Neural cell (in vitro differentiated cells): ENCODE results near the gene THBD. TPM values are rescaled to one million over a fixed set of nuclear protein-coding genes. Genes with fewer than 3 reads are reported as not detected.

Experiments
- H2AFZ ChIP-seq: fragments of 200-600, 300-800 bp; sonication (generic), shearing (Covaris generic); 2 replicates; pipeline ENCODE4 v1.6.0; 2014; ENCODE audit warnings: low read depth, mild to moderate bottlenecking, antibody characterized with exemption, low read length, moderate library complexity
- H3F3A ChIP-seq: fragments of 200-600 bp; shearing (Covaris generic); 2 replicates; pipeline ENCODE4 v1.6.1; 2016; ENCODE audit warnings: mild to moderate bottlenecking, moderate library complexity, mixed read lengths, antibody characterized with exemption, low read length; ENCODE audit not compliant: insufficient read depth, poor library complexity, severe bottlenecking
- H3K27ac ChIP-seq: fragments of 200-600, 300-800 bp; sonication (generic), shearing (Covaris generic); 2 replicates; pipeline ENCODE4 v1.5.1; 2014; ENCODE audit warnings: mild to moderate bottlenecking, low read length, moderate library complexity
- H3K27me3 ChIP-seq: fragments of 300-800, 200-600 bp; sonication (generic), shearing (Covaris generic); 2 replicates; pipeline ENCODE4 v1.6.0; 2014; ENCODE audit warnings: mild to moderate bottlenecking, low read depth, low read length, moderate library complexity; ENCODE audit not compliant: insufficient read depth
- H3K36me3 ChIP-seq: fragments of 300-800, 200-600 bp; sonication (generic), shearing (Covaris generic); 2 replicates; pipeline ENCODE4 v1.5.1; 2014; ENCODE audit warnings: mild to moderate bottlenecking, antibody characterized with exemption, low read length, moderate library complexity; ENCODE audit not compliant: insufficient read depth
- H3K4me2 ChIP-seq: fragments of 300-800, 200-600 bp; sonication (generic), shearing (Covaris generic); 2 replicates; pipeline ENCODE4 v1.6.0; 2014; ENCODE audit warnings: mild to moderate bottlenecking, low read length
- H3K4me3 ChIP-seq: fragments of 300-800, 200-600 bp; sonication (generic), shearing (Covaris generic); 2 replicates; pipeline ENCODE4 v1.5.1; 2014; ENCODE audit warnings: mild to moderate bottlenecking, low read length, moderate library complexity
- H3K79me2 ChIP-seq: fragments of 200-600 bp; shearing (Covaris generic); replicated peaks from 2 replicates; pipeline ENCODE4 v1.6.0; 2014; ENCODE audit warnings: mild to moderate bottlenecking, low read length, moderate library complexity; ENCODE audit not compliant: insufficient read depth
- H3K9ac ChIP-seq: fragments of 300-800, 200-600 bp; sonication (generic), shearing (Covaris generic); 2 replicates; pipeline ENCODE4 v1.6.1; 2016; ENCODE audit warnings: mild to moderate bottlenecking, low read length, mixed read lengths
- H3K9me2 ChIP-seq: fragments of 200-600 bp; shearing (Covaris generic); 2 replicates; pipeline ENCODE4 v1.6.1; 2016; ENCODE audit warnings: mild to moderate bottlenecking, low read length, mixed read lengths; ENCODE audit not compliant: insufficient read depth
- H3K9me3 ChIP-seq: fragments of 200-600, 300-800 bp; sonication (generic), shearing (Covaris generic); 2 replicates; pipeline ENCODE4 v1.6.1; 2016; ENCODE audit warnings: mild to moderate bottlenecking, mixed run types, low read length, moderate library complexity, mixed read lengths
- H4K20me1 ChIP-seq: fragments of 200-600 bp; shearing (Covaris generic); 2 replicates; pipeline ENCODE4 v1.6.1; 2016; ENCODE audit warnings: mild to moderate bottlenecking, mixed run types; ENCODE audit not compliant: insufficient read depth
- CTCF ChIP-seq: fragments of 450-650 bp; IDR thresholded peaks from 2 replicates; pipeline ENCODE4 v1.5.1; 2014; ENCODE audit warnings: antibody characterized with exemption, mild to moderate bottlenecking, moderate library complexity; ENCODE audit not compliant: poor library complexity, severe bottlenecking
- EP300 ChIP-seq: fragments of 450-650 bp; conservative IDR thresholded peaks from 2 replicates; pipeline ENCODE4 v1.6.1; 2014; ENCODE audit warnings: antibody characterized with exemption, mild to moderate bottlenecking, moderate library complexity; ENCODE audit not compliant: poor library complexity, severe bottlenecking
- EZH2 ChIP-seq: fragments of 200-600, 300-800 bp; shearing (Covaris generic), sonication (generic); IDR thresholded peaks from 2 replicates; pipeline ENCODE4 v1.6.1; 2014; ENCODE audit warnings: antibody characterized with exemption, low read length, borderline replicate concordance, mild to moderate bottlenecking; ENCODE audit not compliant: insufficient read depth, poor library complexity, severe bottlenecking
- MXI1 ChIP-seq: fragments of 450-650 bp; conservative IDR thresholded peaks from 2 replicates; pipeline ENCODE4 v1.6.1; 2014; ENCODE audit warnings: antibody characterized with exemption, mild to moderate bottlenecking; ENCODE audit not compliant: poor library complexity, severe bottlenecking
- POLR2AphosphoS5 ChIP-seq: IDR thresholded peaks from 2 replicates; pipeline ENCODE4 v1.6.1; 2012
- RAD21 ChIP-seq: fragments of 450-650 bp; conservative IDR thresholded peaks from 2 replicates; pipeline ENCODE4 v1.6.1; 2014; ENCODE audit warnings: antibody characterized with exemption, mild to moderate bottlenecking, moderate library complexity
- REST ChIP-seq: IDR thresholded peaks from 2 replicates; pipeline ENCODE4 v1.6.1; 2012; ENCODE audit warnings: borderline replicate concordance
- SMC3 ChIP-seq: fragments of 450-650 bp; conservative IDR thresholded peaks from 2 replicates; pipeline ENCODE4 v1.6.1; 2014; ENCODE audit warnings: antibody characterized with exemption, mild to moderate bottlenecking, moderate library complexity; ENCODE audit not compliant: poor library complexity
- TAF1 ChIP-seq: IDR thresholded peaks from 2 replicates; pipeline ENCODE4 v1.6.1; 2012; ENCODE audit warnings: low read depth
- polyA plus RNA-seq: library from polyadenylated mRNA; depleted of rRNA; stranded (reverse); fragments of >200 nt; gene quantifications from 2 replicates; pipeline ENCODE4 v1.2.3, GENCODE V29; 2014

Gene THBD
- polyA plus RNA-seq, 1 donor from 2014 or later, result not detected

- Histone ChIP-seq H3K4me2 (no peak overlapping the region), H3F3A (peaks cover 7% of the 10 kb centered on the region), H4K20me1 (no peaks in the 10 kb centered on the region), H3K9me3 (no peaks in the 10 kb centered on the region), H3K36me3 (no peaks in the 10 kb centered on the region), H3K79me2 (no peaks in the 10 kb centered on the region), H3K27ac (no peak overlapping the region), H2AFZ (no peak overlapping the region), H3K4me3 (no peak overlapping the region), H3K27me3 (no peaks in the 10 kb centered on the region), H3K9me2 (no peaks in the 10 kb centered on the region), H3K9ac (no peak overlapping the region)
- TF ChIP-seq SMC3 (no peak), TAF1 (no peak), EZH2 (no peak), RAD21 (no peak), POLR2AphosphoS5 (no peak), CTCF (no peak), REST (no peak), MXI1 (no peak), EP300 (no peak)
Observed at GRCh38 chr20:23024701-23025100, 24.8 kb downstream of the THBD start.

GRCh38 chr20:23023621-23024177 is 25.8 kb downstream of the THBD start:
- no peak overlapping the region for H3K27ac ChIP-seq
- H3K4me3 ChIP-seq, result no peak overlapping the region
- H2AFZ ChIP-seq, result no peak overlapping the region
- no peak for TF ChIP-seq EZH2
- TF ChIP-seq TAF1, result no peak
- TF ChIP-seq CTCF, result no peak
- no peak for TF ChIP-seq POLR2AphosphoS5
- TF ChIP-seq RAD21, result no peak
- TF ChIP-seq MXI1, result no peak
- no peak for TF ChIP-seq SMC3
- TF ChIP-seq EP300, result no peak
- TF ChIP-seq REST, result no peak
- no peak overlapping the region for H3K4me2 ChIP-seq
- H3K9ac ChIP-seq, result no peak overlapping the region
- H3K27me3 ChIP-seq, result no peaks in the 10 kb centered on the region
- peaks cover 7% of the 10 kb centered on the region for H3F3A ChIP-seq
- no peaks in the 10 kb centered on the region for H4K20me1 ChIP-seq
- H3K36me3 ChIP-seq, result no peaks in the 10 kb centered on the region
- no peaks in the 10 kb centered on the region for H3K9me2 ChIP-seq
- no peaks in the 10 kb centered on the region for H3K9me3 ChIP-seq
- H3K79me2 ChIP-seq, result no peaks in the 10 kb centered on the region
